Measurements from ENCODE around the gene BRS3.

Gene BRS3

GRCh38 chrX:136496186-136496763, 8.5 kb downstream of the BRS3 start:
- no peak for DNase-seq (ENCODE audit: low read depth)

DNA sequence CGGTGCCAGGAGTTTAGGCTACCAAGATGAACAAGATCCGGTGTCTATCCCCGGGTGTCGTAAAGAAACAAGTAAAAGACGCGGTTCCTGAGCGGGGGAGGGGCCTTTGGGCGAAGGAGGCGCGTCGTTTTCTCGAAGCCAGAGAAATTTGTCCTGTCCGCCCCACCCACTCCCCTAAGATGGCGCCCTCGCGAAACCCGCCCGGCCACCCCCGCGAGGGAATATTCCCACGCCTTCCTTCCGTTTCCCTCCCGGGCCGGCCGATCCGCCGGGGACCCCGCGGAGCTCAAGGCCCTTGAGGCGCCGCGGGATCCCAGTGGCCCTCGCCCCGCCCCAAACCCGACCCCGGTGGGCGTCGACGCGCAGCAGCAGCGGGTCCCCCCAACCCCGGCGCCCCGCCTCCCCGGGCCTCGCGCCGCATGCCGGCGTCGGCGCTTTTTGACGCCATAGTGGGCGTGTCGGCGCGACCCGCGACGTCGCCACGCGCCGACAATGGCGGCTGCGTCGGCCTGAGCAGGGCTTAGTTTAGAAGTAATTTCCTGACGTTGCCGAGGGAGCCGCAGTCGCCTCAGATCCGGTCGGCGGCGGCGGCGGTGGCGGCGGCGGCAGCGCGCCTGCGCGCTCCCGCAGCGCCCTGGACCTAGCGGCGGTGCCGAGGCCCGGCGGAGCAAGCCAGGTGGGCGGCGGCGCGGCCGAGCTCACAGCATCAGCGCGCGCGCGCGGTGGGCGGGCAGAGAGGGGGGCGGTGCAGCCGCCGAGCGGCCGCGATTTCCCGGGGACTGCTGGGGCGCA, 9.2 kb downstream of the BRS3 start:
- DNase-seq (ENCODE audit: low read depth) = peak; percentile 84

GRCh38 chrX:136497556-136498052, 9.9 kb downstream of the BRS3 start, which contains the start of gene HTATSF1:
HTATSF1 (plus strand) TSS chrX:136497592; CDS start chrX:136497685, 93 bp downstream.
- no peak for DNase-seq (ENCODE audit: low read depth)

- DNase-seq (ENCODE audit: low read depth) = no peak
These were observed 31.3 kb downstream of the BRS3 start for GRCh38 chrX:136519069-136519468.

GRCh38 chrX:136523770-136524169, 36.0 kb downstream of the BRS3 start:
- no peak for DNase-seq (ENCODE audit: low read depth)

DNA sequence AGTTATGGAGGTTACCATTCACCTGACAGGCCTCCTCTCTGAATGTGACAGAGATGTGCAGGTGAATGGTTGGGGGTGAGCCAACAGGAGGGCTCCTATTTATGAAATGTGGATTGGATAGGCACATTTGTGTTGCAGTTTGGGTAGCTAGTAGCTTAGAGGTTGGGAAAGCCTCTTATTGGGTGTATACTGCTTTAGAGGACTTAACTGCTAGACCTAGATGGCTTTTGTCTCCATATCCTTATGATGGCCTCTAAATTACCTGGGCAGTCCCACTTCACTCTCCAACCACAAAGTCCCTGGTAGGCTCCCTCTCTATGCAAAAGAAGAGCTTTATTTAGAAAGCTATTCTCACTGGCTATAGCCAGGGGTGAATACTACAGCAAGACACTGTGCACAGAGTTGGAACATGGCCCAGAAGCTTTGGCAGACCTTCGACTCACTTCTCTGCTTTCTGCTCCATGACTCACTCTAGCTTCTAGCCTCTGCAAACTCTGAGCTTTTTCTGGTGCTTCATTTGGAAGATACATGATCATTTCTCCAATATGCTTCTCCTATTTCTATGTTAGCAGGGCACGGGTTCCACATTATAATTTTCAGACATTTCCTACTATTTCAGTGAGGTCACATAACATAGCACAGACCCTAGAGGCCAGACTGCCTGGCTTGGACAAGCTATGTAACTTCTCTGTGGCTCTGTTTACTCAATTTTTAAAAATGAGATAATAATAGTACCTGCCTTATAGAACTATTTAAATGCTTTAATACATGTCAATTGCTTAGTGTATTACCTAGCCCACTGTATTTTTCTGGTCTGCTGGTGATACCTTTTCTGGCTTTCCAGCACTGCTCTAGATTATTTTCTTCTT, 38.2 kb downstream of the BRS3 start:
- peak; percentile 87 for DNase-seq (ENCODE audit: low read depth)

DNA sequence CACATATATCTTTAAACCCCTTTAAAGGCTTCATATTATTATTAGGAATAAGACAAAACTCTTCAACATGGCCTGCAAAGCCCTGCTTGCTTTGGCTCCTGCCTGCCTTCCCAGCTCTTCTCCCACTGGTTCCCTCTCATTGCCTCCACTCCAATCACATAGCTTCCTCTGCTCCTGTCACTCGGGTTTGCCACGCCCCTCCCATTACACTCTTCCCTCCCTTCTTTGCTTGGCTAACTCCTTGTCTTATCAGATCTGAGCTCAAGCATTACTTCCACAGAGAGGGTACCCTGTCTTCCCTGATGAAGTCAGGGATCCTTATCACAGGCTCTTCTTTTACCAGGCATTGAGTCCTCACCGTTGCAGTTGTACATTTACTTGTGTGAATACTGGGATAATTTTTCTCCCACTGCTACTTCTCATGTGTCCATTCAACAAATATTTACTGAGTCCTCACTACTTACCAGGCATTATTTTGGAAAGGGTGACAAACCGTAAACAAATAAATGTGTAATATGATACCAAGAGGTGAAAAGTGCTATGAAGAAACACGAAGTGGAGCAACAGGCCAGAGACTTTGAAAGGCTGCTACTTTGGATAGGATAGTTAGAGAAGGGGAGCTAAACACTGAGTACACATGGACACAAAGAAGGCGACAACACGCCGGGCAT, 41.0 kb downstream of the BRS3 start:
- peak; percentile 5 for DNase-seq (ENCODE audit: low read depth)

- no peak for DNase-seq (ENCODE audit: low read depth)
These were observed 42.0 kb downstream of the BRS3 start for GRCh38 chrX:136529795-136530194.

DNA sequence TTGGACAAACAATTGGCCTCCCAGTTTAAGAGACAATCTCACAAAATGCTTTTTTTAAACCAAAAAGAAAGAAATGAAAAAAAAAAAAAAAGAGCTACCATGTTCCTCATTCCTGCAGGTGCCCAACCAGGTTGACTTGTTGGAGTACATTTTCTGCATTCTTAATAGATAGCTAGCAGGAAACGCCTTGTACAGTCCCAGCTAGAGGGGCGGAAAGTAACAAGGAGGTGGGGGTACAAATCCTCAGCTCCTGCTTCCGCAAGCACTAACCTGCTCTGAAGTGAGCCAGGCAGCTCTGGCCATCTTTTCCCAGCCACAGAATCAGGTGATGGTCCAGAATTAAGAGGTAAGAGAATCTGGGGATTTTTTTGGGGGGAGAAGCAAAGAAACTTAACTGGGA, 44.2 kb downstream of the BRS3 start, which contains the start of gene VGLL1:
TSS of gene VGLL1 (plus strand) at position 265 of the 400 bp plus-strand sequence. CDS start 3,806 bp downstream, outside the sequence.
- DNase-seq (ENCODE audit: low read depth) = no peak

GRCh38 chrX:136534131-136534530, 46.4 kb downstream of the BRS3 start:
- DNase-seq (ENCODE audit: low read depth) = no peak

DNA sequence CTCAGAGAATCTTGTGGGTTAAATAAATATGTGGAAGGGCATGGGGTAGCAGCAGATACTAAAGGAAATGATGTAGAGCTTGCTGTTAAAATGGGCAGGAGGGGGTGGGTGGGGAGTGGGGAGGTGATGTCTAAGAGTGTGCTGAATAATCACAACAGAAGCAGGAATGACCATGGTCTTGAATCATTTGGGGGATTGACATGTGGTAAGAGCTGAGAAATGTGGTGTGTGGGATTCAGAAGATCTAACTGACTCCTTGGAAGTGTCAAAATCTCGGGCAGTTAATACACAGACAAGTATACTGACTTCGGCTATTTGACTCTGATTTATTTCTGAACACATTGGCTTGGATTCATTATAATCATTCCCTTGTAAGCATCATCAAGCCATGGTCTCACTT, 51.1 kb downstream of the BRS3 start:
- no peak for DNase-seq (ENCODE audit: low read depth)

DNA sequence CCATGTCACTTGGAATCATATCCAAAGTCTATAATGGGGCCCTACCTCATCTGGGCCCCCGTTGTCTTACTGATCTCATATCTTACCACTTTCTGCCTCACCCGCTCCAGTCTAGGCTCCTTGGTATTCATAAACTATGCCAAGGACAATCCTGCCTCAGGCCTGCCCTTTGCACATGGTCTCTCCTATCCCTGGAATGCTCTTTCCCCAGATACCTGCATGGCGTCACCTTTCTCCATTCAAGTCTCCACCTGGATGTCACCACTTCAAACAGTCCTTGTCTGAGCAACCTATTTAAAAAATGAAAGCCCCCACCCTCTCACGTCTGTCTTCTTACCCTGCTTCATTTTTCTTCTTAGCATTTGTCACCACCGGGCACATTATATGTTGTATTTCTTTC, 52.5 kb downstream of the BRS3 start:
- DNase-seq (ENCODE audit: low read depth) = no peak

DNA sequence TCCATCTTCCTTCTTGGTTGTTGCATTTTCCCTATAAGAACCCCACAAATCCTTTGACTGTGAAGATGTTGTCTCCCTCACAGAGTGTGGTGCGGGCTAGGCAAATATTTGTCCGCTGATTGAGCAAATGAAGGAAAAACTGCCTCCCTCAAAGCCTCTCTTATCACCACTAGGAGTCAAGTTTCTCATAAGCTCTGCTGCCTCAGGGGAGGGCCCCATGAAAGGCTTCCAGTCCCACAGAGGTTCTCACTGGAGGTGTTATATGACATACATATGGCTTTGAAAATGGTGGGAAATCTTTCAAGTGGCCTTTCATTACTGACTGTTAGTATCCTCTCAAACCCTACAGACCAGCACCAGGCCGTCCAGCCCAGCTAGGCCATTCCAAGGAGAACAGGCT, 53.5 kb downstream of the BRS3 start:
- DNase-seq (ENCODE audit: low read depth) = no peak

- no peak for DNase-seq (ENCODE audit: low read depth)
These were observed 54.5 kb downstream of the BRS3 start for GRCh38 chrX:136542281-136542680.
